ENCODE measurements around the gene MUCL3.
A peak's percentile ranks its signal among the peaks of the same experiment; 100 is the strongest.
"Not testable (repeated sequence)": the region's sequence is repeated elsewhere in the genome, so short reads cannot be mapped to it uniquely, and the experiment has no call there.

Gene MUCL3

DNA sequence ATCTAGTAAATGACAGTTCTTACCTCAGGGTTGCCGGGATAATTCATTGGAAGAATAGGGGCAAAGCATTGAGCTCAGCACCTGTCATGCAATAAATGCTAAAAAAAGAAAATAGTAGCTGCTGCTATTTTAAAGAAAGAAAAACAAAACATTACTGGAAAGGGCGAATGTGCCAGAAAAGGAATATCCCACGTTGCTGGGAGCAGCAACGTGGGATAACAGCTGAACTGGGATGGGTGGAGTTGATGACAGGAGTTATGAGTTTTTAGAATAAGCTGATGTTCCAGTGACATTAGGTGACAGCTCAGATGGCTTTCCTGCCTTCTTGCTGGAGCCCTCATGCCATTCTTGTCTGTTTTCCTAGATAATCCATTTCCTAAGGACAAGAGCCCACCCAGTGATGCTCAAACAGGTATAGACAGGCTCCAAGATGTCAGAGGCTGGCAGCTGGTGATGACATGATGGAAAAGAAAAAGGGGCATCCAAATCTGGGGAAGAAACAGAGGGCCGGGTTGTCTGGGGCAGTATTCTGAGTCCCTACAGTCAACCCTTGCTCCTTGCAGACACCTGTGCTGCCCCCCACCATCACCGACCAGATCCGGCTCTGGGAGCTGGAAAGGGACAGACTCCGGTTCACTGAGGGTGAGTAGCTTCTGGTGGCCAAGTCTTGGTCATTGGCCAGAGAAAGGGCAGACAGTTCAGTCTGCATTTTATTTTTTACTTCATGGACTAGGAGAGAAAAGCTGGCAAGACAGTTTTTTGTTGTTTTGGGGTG, 27.8 kb upstream of the MUCL3 start:
- peak in 3 of 56 donors; percentile 2 to 10 (median 7) for DNase-seq

DNA sequence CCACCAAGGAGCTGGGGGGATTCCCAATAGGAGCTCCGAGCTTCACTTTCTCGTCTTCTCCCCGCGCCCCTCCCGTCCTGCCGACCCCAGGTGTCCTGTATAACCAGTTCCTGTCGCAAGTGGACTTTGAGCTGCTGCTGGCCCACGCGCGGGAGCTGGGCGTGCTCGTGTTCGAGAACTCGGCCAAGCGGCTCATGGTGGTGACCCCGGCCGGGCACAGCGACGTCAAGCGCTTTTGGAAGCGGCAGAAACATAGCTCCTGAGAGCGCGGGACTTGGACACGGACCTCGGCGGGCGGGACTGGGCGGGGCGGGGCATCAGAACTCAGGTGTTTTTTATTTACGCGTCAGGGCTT, 27.1 kb upstream of the MUCL3 start:
- peak in 1 of 56 donors; percentile 75 for DNase-seq

DNA sequence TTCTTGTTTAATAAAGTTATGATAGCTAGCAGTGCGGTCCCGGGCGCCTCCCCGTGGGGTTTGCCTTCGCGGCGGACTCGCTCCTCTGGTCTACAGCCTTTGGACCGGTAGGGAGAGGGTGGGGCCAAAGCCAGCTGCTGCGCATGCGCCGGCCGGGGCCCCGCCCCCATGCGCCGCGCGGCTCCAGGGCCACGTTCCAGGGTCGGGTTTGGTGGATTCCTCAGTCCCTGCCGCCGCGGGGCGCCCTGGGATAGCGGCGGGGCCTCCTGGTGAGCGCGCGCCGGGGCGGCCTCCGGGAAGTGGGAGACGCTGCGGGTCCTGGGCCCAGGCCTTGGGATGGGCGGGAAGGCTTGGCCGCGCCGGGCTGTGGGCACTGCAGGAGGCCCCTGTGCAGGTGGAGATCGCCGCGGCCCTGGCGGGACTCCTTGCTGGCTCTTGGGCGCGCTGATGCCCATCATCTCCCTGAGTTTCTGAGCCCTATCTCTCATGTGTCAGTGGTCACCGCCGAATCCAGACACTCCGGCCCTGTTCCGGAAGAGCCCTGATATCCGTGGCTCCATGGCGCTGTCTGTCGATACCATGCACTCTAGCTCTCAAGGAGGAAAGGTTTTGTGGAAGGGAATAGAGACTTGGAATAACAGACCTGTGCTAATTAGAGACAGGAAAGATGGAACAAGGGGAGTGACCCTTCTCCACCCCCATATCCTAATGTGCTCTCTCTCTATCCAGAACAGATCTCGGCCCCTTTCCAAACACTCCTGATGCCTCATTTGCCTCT, 26.5 kb upstream of the MUCL3 start, which contains the start of gene VARS2:
TSS of gene VARS2 (plus strand) at position 163 of the 778 bp plus-strand sequence. CDS start at position 762, 599 bp downstream.
- peak in 55 of 56 donors; percentile 38 to 97 (median 90) for DNase-seq

DNA sequence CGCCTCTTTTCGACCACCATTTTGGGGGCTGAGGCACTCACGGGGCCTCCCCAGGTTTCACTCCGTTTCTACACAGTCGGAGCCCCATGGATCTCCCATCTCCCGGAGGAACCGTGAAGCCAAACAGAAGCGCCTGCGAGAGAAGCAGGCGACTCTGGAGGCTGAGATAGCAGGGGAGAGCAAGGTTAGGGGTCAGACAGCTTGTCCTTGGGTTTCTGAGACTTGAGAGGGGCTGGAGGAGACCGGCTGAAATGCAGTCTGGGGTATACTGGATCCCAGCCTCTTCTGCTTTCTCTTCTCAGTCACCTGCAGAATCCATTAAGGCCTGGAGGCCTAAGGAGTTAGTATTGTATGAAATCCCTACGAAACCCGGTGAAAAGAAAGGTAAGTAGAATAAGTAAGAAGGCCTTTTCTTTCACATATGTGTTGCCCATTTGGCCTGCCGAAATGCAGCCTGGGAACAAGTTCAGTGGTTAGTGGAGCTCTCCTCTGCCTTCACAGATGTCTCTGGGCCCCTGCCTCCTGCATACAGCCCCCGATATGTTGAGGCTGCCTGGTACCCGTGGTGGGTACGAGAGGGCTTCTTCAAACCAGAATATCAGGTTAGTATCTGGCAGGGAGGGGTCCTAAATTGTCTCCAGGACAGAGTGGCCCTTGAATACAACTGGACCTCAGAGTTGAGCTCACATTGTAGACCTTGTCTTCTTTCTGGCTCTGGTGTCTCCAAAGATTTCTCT, 25.8 kb upstream of the MUCL3 start:
- DNase-seq = peak in 19 of 56 donors; percentile 8 to 58 (median 39)

DNA sequence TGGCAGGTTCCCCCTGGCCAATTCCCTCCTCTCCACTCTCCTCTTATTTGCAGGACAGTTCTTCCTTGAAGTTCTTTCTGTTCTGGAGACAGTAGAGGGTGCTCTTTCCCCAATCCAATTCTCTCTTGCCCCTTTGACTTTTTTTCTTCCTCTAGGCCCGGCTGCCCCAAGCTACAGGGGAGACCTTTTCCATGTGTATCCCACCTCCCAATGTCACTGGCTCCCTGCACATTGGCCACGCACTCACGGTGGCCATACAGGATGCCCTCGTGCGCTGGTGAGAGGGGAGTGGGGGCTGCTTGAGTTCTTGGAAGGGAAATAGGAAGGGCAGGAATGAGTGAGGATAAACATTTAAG, 25.2 kb upstream of the MUCL3 start:
- DNase-seq = peak in 39 of 56 donors; percentile 5 to 69 (median 33)

DNA sequence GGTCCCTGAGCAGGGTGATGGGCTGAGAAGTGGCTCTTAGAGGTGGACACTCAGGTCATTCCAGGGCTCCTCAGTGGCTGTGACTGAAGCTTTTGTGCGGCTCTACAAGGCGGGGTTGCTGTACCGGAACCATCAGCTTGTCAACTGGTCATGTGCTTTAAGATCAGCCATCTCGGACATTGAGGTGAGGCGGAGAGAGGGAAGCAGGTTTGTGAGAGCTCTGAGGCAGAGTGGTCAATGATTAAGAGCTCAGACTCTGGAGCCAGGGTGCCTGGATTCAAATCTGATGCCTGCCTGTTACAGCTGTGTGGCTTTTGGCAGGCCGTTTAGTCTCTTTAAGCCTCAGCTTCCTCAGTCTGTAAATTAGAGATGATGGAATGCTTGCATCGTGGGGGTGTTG, 23.7 kb upstream of the MUCL3 start:
- no peak for DNase-seq

DNA sequence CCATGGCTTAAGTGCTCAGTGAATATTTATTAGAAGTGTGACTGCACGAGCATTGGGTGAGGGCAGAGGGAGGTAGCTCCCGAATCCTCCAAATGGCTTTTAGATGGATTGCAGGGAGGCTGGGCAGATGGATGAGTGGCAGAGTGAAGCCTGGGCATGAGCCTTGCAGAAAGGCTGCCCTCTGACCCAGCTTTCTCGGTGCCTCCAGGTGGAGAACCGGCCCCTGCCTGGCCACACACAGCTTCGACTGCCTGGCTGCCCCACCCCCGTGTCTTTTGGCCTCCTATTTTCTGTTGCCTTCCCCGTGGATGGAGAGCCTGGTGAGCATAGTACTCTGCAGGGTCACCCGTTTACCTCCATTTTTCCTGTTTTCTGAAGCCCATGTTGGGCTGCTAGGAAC, 23.3 kb upstream of the MUCL3 start:
- no peak for DNase-seq

DNA sequence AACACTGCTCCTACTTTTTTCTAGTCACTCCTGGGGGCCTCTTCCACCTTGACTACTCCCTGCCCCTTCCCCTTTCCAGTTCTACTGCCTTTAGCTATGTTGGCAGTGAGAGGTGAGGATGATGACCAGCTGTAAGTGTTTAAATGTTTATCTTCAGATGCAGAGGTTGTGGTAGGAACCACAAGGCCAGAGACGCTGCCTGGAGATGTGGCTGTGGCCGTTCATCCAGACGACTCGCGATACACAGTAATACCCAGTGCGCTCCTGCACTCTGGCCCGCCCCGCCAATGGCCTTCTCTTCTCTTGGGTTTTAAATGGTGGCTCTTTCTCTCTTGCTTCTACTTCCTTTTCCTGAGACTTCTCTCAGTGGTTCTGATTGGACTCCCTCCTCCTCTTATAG, 22.1 kb upstream of the MUCL3 start:
- no peak for DNase-seq

DNA sequence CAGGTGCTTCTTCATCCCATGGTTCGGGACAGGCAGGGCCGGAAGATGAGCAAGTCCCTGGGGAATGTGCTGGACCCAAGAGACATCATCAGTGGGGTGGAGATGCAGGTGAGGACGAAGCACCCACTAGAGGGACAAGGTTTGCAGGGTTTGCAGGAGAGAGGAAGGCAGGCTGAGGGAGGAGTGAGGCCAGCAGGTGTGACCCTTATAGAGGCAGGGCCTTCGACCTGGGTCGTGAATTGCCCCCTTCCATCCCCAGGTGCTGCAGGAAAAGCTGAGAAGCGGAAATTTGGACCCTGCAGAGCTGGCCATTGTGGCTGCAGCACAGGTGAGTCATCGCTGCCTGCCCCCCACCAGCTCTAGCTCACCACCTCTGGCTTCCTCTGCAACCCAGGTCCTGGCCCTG, 18.3 kb upstream of the MUCL3 start:
- DNase-seq = no peak

DNA sequence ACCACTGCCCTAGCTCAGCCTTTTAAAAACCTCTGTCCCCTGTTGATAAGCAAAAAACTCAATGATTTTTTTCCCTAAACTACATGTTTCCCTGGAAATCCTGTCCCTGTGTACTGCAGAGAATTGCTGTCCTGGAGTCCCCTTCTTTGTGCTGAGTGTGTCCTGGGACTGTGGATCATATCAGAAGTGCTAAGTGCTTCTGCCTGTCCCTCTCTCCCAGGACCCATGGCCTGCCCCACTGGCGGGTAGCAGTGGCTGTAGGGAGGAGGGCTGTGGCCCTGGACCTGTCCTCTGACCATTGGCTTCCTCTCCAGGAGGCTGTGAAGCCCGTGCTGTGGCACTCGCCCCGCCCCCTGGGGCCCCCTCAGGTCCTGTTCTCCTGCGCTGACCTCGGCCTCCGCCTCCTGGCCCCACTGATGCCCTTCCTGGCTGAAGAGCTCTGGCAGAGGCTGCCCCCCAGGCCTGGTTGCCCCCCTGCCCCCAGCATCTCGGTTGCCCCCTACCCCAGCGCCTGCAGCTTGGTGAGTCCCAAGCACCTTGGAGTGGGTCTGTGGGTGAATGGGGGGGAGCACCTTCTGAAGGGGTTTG, 16.6 kb upstream of the MUCL3 start:
- not testable (repeated sequence) for DNase-seq

DNA sequence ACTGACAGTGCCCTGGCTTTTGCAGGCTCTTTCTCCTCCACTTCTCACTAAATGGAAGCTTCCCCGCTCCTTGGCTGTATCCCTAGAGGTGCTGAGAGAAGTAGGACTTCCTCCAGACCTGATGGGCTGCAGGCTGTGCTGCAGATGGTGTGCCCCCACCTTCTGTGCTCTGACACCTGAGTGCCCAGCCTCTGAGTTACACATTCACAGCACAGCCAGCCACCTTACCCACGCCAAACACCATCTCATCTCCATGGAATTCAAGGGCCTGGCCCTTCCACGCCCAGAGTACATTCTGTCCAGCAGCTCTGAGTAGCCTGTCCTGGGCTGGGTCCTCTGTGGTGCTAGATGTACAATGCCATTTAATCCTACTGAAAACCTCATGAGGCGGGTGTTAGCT, 14.1 kb upstream of the MUCL3 start:
- DNase-seq = no peak

DNA sequence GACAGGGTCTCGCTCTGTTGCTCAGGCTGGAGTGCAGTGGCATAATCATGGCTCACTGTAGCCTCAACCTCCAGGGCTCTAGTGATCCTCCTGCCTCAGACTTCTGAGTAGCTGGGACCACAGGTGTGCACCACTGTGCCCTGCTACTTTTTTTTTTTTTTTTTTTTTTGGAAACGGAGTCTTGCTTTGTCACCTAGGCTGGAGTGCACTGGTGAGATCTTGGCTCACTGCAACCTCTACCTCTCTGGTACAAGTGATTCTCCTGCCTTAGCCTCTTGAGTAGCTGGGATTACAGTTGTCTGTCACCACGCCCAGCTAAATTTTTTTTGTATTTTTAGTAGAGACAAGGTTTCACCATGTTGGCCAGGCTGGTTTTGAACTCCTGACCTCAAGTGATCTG, 13.7 kb upstream of the MUCL3 start:
- not testable (repeated sequence) for DNase-seq

DNA sequence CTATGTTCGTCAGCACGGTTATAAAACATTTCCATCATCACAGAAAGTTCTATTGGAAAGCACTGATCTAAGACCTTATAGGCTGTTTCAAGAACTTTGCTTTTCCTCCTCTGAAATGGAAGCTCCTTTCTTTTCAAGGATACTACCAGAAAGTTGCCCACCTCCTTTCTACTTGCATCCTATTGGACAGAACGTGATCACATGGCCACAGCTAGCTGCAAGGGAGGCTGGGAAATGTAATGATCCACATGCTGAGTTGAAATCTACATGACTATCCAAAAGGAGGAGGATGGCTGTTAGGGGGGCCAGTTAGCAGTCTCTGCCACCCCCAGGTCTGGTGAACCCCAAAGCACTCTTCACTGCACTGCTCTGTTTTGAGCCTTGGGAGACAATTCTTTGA, 12.1 kb upstream of the MUCL3 start:
- no peak for DNase-seq

DNA sequence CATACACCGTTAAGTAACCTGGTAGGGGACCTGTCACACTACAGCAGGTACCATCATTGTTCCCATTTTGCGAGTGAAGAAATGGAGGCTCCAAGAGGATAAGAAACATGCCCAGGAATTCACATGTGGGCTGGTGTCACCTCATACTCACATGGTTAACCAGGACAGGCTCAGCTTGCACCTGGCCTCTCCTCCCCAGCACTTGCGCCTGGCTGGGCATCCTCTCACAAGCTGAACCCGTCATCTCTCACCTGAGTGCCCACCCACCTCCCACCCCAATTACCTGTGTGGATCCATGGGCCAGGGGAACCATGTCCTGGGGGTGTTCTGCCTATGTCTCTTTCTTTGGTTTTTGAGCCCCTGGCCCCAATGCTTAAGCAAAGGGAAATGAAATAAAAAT, 10.3 kb upstream of the MUCL3 start:
- no peak for DNase-seq

DNA sequence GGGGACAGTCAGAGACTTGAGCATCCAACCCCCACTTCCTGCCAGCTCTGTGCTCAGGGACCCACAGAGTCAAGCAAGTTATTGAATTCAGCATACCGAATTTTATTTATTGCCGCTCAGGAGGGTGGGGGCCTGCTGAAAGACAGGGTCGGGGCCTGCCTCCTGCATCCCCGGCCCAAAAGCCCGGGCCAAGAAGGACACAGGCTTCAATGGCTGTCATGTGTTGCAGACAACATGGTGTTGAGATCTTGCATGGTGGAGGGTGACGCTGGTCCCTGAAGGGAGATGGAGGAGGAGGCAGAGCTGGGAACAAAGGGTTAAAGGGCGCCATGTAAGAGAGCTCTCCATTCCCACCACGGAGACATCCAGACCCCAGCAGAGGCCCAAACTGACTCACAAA, 9.5 kb upstream of the MUCL3 start:
- no peak for DNase-seq

DNA sequence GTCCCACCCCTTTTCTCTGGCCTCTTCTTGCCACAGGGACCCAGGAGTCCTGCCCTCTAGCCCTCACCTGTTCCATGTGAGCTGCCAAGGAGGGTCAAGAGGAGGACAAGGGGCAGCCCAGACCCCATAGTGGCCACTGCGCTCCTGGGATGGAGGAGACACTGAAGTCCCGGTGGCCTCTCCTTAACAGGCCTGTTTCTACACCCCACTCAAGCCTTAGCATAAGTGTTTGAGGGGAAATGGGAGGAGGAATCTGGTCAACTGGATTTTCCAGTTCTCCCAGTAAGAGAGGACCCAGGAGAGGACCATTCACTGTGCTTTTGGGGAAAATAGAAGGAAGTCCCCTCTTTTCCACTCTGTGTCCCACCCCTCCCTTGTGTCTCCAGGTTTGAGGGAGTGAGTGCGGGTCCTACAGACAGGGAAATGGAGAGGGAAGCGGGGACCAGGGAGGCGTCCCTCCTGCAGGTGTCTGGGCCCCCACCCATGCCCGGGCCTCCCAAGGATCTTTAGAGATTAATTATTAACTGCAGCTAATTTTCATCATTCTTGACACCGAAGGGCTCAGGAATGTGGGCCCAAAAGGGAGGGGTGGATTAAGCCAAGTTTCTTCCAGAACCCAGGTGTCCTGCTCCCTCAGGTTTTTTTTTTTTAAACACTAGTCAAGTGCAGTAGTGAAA, 8.7 kb upstream of the MUCL3 start, which contains the start of gene SFTA2:
TSS of gene SFTA2 (minus strand) at position 202 of the 677 bp plus-strand sequence. CDS start at position 128, 74 bp downstream.
- DNase-seq = no peak

DNA sequence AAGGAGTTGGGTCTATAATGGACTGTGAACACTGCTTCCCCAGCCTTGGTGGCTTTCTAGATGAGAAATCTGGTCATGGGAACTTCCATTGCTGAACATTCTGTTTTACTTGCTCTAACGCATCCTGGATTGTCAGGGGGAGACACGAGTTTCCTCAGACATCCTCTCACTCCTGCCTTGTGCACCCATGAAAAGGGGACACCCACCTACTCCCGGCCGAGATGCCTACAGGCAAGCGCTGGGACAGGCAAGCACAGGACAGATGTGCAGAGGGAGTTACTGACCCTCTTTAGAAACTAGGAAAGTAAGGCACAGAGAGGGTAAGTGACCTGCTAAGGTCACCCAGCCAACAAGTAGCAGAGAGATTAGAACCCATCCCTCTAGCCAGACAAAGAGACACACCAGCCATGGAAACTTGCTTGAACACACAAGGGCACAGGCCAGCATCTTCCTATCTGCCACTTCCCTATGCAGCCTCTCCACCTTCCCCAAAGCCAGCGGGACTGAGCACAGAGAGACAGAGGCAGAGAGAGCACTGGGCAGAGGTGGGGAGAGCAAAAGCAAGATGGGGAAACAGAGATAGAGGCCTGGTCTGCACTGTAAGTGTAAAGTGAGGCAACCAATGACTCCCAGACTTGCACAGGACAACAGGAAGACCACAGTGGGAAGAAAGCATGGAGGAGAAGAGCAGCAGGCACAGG, 8.0 kb upstream of the MUCL3 start:
- no peak for DNase-seq

DNA sequence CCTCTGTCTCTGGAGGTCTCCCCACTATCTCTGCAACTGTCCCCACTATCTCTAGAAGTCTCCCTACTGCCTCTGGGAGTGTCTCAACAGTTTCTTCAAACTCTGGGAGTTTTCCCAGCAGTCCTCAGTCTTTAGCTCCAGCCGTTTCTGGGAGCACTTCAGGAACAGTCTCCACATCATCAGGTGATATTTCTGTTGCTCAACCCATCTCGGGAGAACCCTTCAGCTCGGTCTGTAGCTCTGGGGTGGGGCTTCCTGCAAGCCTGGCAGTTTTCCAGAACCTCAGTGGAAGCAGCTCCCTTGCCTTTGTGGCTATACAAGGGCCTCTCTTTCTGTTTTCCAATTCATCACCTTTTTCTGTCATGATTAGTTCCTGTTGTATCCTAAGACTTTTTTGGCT, 5.8 kb upstream of the MUCL3 start:
- DNase-seq = no peak

DNA sequence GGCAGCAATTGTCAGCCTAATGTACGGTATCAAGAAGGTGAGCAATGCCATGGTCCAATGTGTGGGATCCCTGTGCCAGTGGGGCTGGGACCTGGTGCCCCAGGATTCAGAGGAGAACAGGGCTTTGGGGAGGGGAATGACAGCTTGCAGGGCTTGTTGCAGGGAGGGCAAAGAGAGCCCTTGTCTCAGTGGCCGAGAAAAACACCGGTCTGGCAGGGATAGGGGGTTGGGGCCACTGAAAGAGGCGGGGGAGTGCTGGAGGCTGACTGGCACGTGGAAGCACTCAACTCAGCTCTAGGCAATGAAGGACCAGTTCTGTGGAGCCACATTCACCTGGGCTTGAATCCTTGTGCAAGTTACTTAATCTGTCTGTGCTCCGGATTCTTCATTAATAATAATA, 3.5 kb upstream of the MUCL3 start:
- no peak for DNase-seq

DNA sequence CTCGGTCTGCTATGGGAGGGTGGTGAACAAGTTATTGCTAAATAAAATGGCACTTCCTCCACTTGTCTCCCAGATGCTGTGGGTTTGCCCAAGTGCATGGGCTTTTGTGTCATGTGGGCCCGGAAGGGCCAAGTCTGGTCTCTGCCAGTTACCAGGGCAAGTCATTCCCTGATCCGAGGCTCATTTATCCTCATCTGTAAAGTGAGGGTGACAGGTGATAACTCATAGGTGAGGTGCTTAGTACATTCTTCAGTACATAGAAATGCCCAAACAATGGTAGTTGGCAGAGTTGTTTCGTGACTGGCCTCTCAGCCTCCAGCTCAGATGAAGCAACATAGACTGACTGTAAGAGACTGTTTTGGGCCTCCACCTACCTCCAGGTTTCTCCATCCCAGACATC, 2.0 kb upstream of the MUCL3 start:
- DNase-seq = no peak

Data from nucleus accumbens (tissue), 56 donors.